BLaER1 treated with 17β-estradiol and CSF1 and Interleukin-3, amounts not matched to agents 10 nM and 100 nM (cell line): ENCODE measurements around the gene PPIL3.

ENCODE experiments used
- H3K27ac ChIP-seq, 11 experiments: shearing (Covaris generic); formaldehyde crosslinking; 2 replicates each; pipeline ENCODE4 v1.8.1; 2022
- H3K27me3 ChIP-seq, 11 experiments: shearing (Covaris generic); formaldehyde crosslinking; 2 replicates each; pipeline ENCODE4 v1.8.1; 2022
- H3K36me3 ChIP-seq, 11 experiments: shearing (Covaris generic); formaldehyde crosslinking; 2 replicates each; pipeline ENCODE4 v1.8.1; 2022
- H3K4me1 ChIP-seq, 10 experiments: shearing (Covaris generic); formaldehyde crosslinking; 2 replicates each; pipeline ENCODE4 v1.8.1; 2022
- H3K4me2 ChIP-seq, 11 experiments: shearing (Covaris generic); formaldehyde crosslinking; 2 replicates each; pipeline ENCODE4 v1.8.1; 2022
- H3K4me3 ChIP-seq, 10 experiments: shearing (Covaris generic); formaldehyde crosslinking; 2 replicates each; pipeline ENCODE4 v1.8.1; 2022
- H3K9ac ChIP-seq, 11 experiments: shearing (Covaris generic); formaldehyde crosslinking; 2 replicates each; pipeline ENCODE4 v1.8.1; 2022
- H3K9me3 ChIP-seq, 11 experiments: shearing (Covaris generic); formaldehyde crosslinking; replicated peaks in 1 of 11; 2 replicates each; pipeline ENCODE4 v1.8.1; 2022
- H4K20me1 ChIP-seq, 11 experiments: shearing (Covaris generic); formaldehyde crosslinking; 2 replicates each; pipeline ENCODE4 v1.8.1; 2022
- Cebpa-rat ChIP-seq, 11 experiments: shearing (Covaris generic); IDR thresholded peaks; 2 replicates each; pipeline ENCODE4 v1.8.1; 2022

PPIL3 gene

DNA sequence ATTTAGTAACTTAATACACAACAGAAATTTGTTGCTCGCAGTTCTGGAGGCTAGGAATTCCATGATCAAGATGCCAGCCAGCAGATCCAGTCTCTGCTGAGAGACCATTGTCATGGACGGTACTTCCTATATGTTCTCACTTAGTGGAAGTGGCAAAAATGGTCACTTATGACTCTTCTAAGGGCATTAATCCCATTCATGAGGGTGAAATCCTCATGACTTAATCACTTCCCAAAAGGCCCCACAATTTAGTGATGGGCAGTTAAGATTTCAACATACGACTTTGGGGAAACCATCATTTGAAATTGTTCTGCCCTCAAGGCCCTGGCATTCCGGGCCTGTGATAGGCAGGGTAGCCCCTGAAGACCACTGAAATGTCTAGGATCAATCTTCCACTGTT is 54.2 kb downstream of the PPIL3 start:
- H3K4me2 ChIP-seq: no peak overlapping the region
- no peak overlapping the region for H3K4me3 ChIP-seq
- no peak overlapping the region for H3K27ac ChIP-seq
- H4K20me1 ChIP-seq: no peaks in the 10 kb centered on the region
- H3K27me3 ChIP-seq: no peaks in the 10 kb centered on the region
- H3K4me1 ChIP-seq: peaks cover 0 to 3% (median 0%) of the 10 kb centered on the region in 10 experiments; a peak in 1 of 20 replicates
- H3K36me3 ChIP-seq: no peaks in the 10 kb centered on the region
- no peak overlapping the region for H3K9ac ChIP-seq
- no peak for TF ChIP-seq Cebpa-rat (IDR thresholded peaks at IDR 0.05)
- H3K9me3 ChIP-seq: peaks cover 17 to 41% (median 34%) of the 10 kb centered on the region in 11 experiments

DNA sequence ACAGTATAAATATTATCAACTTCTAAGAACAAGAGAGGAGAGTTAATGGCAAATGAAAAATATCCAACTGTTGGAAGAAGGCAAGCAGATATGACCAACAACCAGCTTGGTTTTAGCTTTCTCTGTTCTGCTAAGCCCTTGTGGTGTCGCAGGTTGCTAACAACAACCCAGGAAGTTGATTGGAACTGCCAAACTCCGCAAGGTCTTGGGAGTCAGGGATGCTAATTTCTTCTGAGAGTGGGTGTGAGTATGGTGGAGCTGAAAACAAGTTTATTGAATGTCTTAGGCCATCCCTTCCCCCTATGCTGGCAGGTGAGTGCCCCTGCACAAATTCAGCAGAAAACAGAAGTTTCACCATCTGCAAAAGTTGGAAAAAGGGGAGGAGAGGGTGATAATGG is 59.6 kb downstream of the PPIL3 start:
- no peak overlapping the region for H3K9ac ChIP-seq
- H3K4me3 ChIP-seq: no peak overlapping the region
- H3K4me1 ChIP-seq: peaks cover 0 to 3% (median 0%) of the 10 kb centered on the region in 10 experiments; a peak in 1 of 20 replicates
- no peaks in the 10 kb centered on the region; a peak in 1 of 22 replicates for H4K20me1 ChIP-seq
- no peak for TF ChIP-seq Cebpa-rat (IDR thresholded peaks at IDR 0.05)
- H3K27me3 ChIP-seq: no peaks in the 10 kb centered on the region
- H3K27ac ChIP-seq: no peak overlapping the region
- H3K36me3 ChIP-seq: peaks cover 8 to 29% (median 13%) of the 10 kb centered on the region in 11 experiments; a peak in 18 of 22 replicates
- H3K4me2 ChIP-seq: no peak overlapping the region
- H3K9me3 ChIP-seq: no peaks in the 10 kb centered on the region

DNA sequence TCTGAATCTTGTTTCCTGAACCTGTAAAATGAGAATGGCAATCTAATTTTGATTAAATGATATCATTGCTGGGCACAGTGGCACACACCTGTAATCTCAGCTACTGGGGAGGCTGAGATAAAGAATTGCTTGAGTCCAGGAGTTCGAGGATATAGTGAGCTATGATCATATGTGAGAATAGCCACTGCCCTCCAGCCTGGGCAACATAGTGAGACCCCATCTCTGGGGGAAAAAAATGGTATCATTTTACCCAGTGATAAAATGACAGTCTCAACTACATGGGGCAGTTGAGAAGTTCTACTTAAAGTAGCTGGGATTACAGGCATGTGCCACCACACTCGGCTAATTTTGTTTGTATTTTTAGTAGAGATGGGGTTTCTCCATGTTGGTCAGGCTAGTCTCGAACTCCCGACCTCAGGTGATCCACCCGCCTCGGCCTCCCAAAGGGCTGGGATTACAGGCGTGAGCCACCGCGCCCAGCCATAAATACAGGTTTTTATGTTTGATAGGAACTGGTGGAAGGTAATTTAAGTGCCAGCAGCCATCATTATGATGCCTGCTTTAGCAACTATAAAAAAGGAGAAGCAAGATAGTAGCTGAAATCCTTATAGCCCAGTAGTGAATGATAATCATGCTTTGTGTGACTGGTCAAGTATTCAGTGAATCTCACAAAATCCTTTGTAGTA is 60.2 kb downstream of the PPIL3 start:
- H3K4me1 ChIP-seq: peaks cover 0 to 3% (median 0%) of the 10 kb centered on the region in 10 experiments; a peak in 1 of 20 replicates
- H3K4me2 ChIP-seq: no peak overlapping the region
- TF ChIP-seq Cebpa-rat (IDR thresholded peaks at IDR 0.05): no peak
- H4K20me1 ChIP-seq: no peaks in the 10 kb centered on the region; a peak in 1 of 22 replicates
- H3K9me3 ChIP-seq: no peaks in the 10 kb centered on the region
- no peaks in the 10 kb centered on the region for H3K27me3 ChIP-seq
- no peak overlapping the region for H3K4me3 ChIP-seq
- peaks cover 13 to 34% (median 18%) of the 10 kb centered on the region in 11 experiments; a peak in 18 of 22 replicates for H3K36me3 ChIP-seq
- H3K9ac ChIP-seq: no peak overlapping the region
- no peak overlapping the region for H3K27ac ChIP-seq

DNA sequence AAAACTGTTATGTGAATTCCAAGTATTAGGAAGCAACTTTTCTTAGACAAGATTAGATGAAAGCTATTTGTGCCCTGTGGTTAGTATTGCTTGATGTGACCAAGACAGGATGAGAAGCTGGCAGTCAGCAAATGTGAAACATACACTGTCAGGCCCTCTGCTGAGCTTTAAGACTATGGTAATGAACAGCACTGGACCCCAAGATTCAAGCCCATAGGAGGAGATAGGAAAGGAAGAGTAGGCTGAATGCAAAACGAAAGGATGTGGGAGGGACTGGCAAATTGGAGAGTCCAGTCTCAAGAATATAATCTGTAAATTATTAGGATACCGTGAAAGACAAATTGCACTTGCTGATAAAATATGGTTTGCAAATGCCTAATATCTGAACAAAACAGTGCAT is 60.8 kb downstream of the PPIL3 start:
- Histone ChIP-seq H3K27ac (no peak overlapping the region), H3K4me2 (no peak overlapping the region), H3K4me3 (no peak overlapping the region), H3K27me3 (no peaks in the 10 kb centered on the region), H3K9me3 (no peaks in the 10 kb centered on the region), H3K9ac (no peak overlapping the region), H3K4me1 (peaks cover 0 to 3% (median 0%) of the 10 kb centered on the region in 10 experiments; a peak in 1 of 20 replicates), H3K36me3 (peaks cover 13 to 35% (median 19%) of the 10 kb centered on the region in 11 experiments; a peak in 18 of 22 replicates), H4K20me1 (no peaks in the 10 kb centered on the region; a peak in 1 of 22 replicates)
- no peak for TF ChIP-seq Cebpa-rat (IDR thresholded peaks at IDR 0.05)

DNA sequence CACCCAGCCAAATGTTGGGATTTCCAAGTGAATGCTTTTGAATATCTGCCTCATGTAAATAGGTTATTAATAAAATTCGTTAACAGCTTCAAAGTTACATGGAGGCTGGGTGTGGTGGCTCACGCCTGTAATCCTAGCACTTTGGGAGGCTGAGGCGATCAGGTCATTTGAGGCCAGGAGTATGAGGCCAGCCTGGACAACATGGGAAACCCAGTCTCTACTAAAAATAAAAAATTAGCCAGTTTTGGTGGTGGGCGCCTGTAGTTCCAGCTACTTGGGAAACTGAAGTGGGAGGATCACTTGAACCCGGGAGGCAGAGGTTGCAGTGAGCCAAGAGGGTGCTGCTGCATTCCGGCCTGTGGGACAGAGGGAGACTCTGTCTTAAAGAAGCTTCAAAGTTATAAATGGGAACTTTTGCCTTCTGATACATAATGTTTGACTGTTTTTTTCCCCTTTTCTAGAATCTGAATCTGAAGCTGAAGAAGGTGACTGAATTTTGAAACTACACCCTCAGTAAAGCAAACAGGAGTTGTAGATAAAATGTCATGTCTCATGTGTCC is 67.1 kb downstream of the PPIL3 start:
- no peaks in the 10 kb centered on the region for H3K9me3 ChIP-seq
- H4K20me1 ChIP-seq: peaks cover 3 to 50% (median 31%) of the 10 kb centered on the region in 11 experiments; a peak in 18 of 22 replicates
- H3K27me3 ChIP-seq: no peaks in the 10 kb centered on the region
- no peak overlapping the region for H3K9ac ChIP-seq
- H3K4me1 ChIP-seq: peaks cover 0 to 24% (median 0%) of the 10 kb centered on the region in 10 experiments; a peak in 7 of 20 replicates
- peaks cover 66 to 84% (median 72%) of the 10 kb centered on the region in 11 experiments for H3K36me3 ChIP-seq
- H3K4me2 ChIP-seq: no peak overlapping the region
- H3K27ac ChIP-seq: no peak overlapping the region
- TF ChIP-seq Cebpa-rat (IDR thresholded peaks at IDR 0.05): no peak
- no peak overlapping the region for H3K4me3 ChIP-seq
